ENCODE data around the gene TEX2.

TEX2 gene

DNA sequence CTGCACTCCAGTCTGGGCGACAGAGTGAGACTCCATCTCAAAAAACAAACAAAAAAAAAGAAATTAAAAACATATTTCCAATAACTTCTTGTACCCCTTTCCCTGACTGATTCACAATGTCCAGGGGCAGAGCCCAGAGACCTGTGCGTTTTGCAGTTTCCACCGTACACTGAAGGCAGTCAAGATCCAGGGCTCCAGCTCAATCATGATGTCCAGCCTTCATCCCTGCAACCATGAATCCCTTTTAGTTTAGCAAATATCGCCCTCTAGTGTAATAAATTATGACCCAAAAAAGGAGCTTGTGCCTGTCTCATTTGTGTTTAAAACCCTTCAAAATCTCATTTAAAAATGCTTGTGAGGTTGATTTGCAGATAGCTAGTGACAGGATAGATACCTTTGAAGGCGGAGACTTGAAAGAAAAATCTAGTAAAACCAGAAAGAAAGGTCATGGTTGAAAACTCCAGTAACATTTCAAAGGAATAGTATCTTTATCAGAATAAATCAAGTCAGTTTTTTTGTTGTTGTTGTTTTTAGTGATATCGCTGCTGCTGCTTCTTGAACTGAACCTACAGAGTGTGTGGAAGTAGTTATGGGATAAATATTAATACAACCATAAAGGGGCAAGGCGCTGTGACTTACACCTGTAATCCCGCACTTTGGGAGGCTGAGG, 129.4 kb downstream of the TEX2 start:
- no peak overlapping the region for H3K27ac ChIP-seq (ENCODE audit: low read depth, low read length)
- no peak overlapping the region for H2AFZ ChIP-seq (ENCODE audit: low read depth, low read length, severe bottlenecking)
- H3K9ac ChIP-seq (ENCODE audit: low read length) = no peak overlapping the region
- no peaks in the 10 kb centered on the region for H3K9me2 ChIP-seq (replicated peaks; ENCODE audit: insufficient read depth, low read length)
- no peaks in the 10 kb centered on the region for H3F3A ChIP-seq (ENCODE audit: insufficient read depth)
- no peaks in the 10 kb centered on the region for H3K27me3 ChIP-seq (ENCODE audit: low read length)
- TF ChIP-seq, protein P1, sequence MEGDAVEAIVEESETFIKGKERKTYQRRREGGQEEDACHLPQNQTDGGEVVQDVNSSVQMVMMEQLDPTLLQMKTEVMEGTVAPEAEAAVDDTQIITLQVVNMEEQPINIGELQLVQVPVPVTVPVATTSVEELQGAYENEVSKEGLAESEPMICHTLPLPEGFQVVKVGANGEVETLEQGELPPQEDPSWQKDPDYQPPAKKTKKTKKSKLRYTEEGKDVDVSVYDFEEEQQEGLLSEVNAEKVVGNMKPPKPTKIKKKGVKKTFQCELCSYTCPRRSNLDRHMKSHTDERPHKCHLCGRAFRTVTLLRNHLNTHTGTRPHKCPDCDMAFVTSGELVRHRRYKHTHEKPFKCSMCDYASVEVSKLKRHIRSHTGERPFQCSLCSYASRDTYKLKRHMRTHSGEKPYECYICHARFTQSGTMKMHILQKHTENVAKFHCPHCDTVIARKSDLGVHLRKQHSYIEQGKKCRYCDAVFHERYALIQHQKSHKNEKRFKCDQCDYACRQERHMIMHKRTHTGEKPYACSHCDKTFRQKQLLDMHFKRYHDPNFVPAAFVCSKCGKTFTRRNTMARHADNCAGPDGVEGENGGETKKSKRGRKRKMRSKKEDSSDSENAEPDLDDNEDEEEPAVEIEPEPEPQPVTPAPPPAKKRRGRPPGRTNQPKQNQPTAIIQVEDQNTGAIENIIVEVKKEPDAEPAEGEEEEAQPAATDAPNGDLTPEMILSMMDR (IDR thresholded peaks at IDR 0.05; ENCODE audit: insufficient read depth, low read length, poor library complexity, severe bottlenecking) = peak; percentile 57
- TF ChIP-seq EZH2phosphoT487 (conservative IDR thresholded peaks at IDR 0.05; ENCODE audit: low read length) = no peak
- H3K9me3 ChIP-seq (ENCODE audit: insufficient read depth, low read length) = no peaks in the 10 kb centered on the region
- no peaks in the 10 kb centered on the region for H3K79me2 ChIP-seq (ENCODE audit: insufficient read depth, low read length)
- H3K36me3 ChIP-seq (ENCODE audit: low read length) = no peaks in the 10 kb centered on the region
- H3K4me3 ChIP-seq (ENCODE audit: insufficient read depth, low read length, poor library complexity, severe bottlenecking) = no peak overlapping the region
- no peaks in the 10 kb centered on the region for H4K20me1 ChIP-seq (ENCODE audit: low read depth, low read length)
- H3K4me2 ChIP-seq (ENCODE audit: low read depth, low read length, poor library complexity, severe bottlenecking) = no peak overlapping the region

DNA sequence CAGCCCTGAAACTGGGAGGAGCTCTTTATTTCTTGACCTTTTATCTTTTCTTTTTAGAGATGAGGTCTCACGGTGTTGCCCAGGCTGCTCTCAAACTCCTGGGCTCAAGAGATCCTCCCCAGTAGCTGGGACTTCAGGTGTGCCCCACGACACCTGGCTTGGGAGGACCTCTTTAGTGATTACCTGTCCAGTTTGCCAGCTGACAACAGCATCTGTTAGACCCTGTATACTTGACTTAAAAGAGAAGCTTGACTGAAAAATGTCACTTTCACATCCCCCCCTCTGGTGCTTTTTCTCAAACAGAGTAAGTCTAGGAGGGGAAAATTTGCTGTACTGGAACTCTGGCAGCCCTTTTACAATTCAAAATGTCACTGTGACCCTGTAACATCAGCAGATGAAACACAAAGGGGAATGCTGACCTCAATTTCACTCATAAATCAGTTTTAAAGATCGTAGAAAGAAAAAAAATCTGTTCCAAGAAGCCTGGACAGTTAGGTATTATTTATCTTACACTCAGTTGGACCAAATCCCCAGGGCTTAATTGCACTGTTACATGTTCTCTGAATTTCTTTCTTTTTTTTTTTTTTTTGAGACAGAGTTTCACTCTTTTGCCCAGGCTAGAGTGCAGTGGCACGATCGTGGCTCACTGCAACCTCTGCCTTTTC, 131.3 kb downstream of the TEX2 start:
- Histone ChIP-seq H3K9me2 (replicated peaks; ENCODE audit: insufficient read depth, low read length) (no peaks in the 10 kb centered on the region), H3K27me3 (ENCODE audit: low read length) (no peaks in the 10 kb centered on the region), H3K9ac (ENCODE audit: low read length) (no peak overlapping the region), H3K9me3 (ENCODE audit: insufficient read depth, low read length) (no peaks in the 10 kb centered on the region), H3K4me2 (ENCODE audit: low read depth, low read length, poor library complexity, severe bottlenecking) (no peak overlapping the region), H4K20me1 (ENCODE audit: low read depth, low read length) (no peaks in the 10 kb centered on the region), H3K4me3 (ENCODE audit: insufficient read depth, low read length, poor library complexity, severe bottlenecking) (no peak overlapping the region), H3F3A (ENCODE audit: insufficient read depth) (no peaks in the 10 kb centered on the region), H2AFZ (ENCODE audit: low read depth, low read length, severe bottlenecking) (no peak overlapping the region), H3K27ac (ENCODE audit: low read depth, low read length) (no peak overlapping the region), H3K79me2 (ENCODE audit: insufficient read depth, low read length) (no peaks in the 10 kb centered on the region), H3K36me3 (ENCODE audit: low read length) (no peaks in the 10 kb centered on the region)
- TF ChIP-seq, protein P1 (IDR thresholded peaks at IDR 0.05; ENCODE audit: insufficient read depth, low read length, poor library complexity, severe bottlenecking) = no peak
- TF ChIP-seq EZH2phosphoT487 (conservative IDR thresholded peaks at IDR 0.05; ENCODE audit: low read length) = no peak

DNA sequence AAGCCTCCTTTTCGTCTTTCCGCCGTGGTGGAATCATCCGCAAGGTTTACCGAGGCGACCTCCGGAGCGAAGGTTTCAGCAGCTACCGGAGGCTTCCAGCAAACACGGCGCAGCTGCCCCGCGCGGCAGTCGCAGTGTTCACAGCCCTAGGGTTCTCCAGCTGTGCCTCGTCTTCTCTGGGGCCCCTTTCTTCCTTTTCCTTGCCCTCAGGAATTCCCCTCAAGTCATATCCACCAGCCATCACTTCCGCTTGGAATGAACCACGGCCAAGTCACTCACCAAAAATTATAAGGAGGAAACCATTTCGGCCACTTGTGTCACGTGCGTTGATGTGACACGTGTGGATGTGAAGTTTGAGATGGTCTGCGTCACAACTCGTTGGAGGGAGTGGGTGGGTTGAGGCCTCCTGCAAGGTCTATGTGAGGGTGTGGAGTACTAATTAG, 132.5 kb downstream of the TEX2 start:
- Histone ChIP-seq H3K4me3 (ENCODE audit: insufficient read depth, low read length, poor library complexity, severe bottlenecking) (peak overlapping the region; percentile 36), H2AFZ (ENCODE audit: low read depth, low read length, severe bottlenecking) (peak overlapping the region; percentile 42), H3K27me3 (ENCODE audit: low read length) (no peaks in the 10 kb centered on the region), H3K9ac (ENCODE audit: low read length) (no peak overlapping the region; the same call in 1 of the 2 replicates), H3K27ac (ENCODE audit: low read depth, low read length) (no peak overlapping the region), H4K20me1 (ENCODE audit: low read depth, low read length) (no peaks in the 10 kb centered on the region), H3K9me2 (replicated peaks; ENCODE audit: insufficient read depth, low read length) (no peaks in the 10 kb centered on the region), H3K36me3 (ENCODE audit: low read length) (no peaks in the 10 kb centered on the region), H3K9me3 (ENCODE audit: insufficient read depth, low read length) (no peaks in the 10 kb centered on the region), H3F3A (ENCODE audit: insufficient read depth) (no peaks in the 10 kb centered on the region), H3K79me2 (ENCODE audit: insufficient read depth, low read length) (no peaks in the 10 kb centered on the region), H3K4me2 (ENCODE audit: low read depth, low read length, poor library complexity, severe bottlenecking) (peak overlapping the region; percentile 52)
- TF ChIP-seq EZH2phosphoT487 (conservative IDR thresholded peaks at IDR 0.05; ENCODE audit: low read length) = no peak
- TF ChIP-seq, protein P1 (IDR thresholded peaks at IDR 0.05; ENCODE audit: insufficient read depth, low read length, poor library complexity, severe bottlenecking) = no peak

Data from SU-DHL-6 (cell line).